GM18951 (cell line): ENCODE data around the gene OR2T27.
"Not testable (repeated sequence)": the region's sequence is repeated elsewhere in the genome, so short reads cannot be mapped to it uniquely, and the experiment has no call there.

Experiments
- POLR2A ChIP-seq: IDR thresholded peaks from 4 replicates; pipeline ENCODE4 v1.6.1; 2011; ENCODE audit warnings: mild to moderate bottlenecking; ENCODE audit not compliant: insufficient read length, insufficient read depth; ENCODE audit errors: extremely low read depth
- in situ Hi-C: fragments of 300-500 bp; cut with MboI; formaldehyde crosslinking; loops from one replicate; pipeline ENCODE4 v1.12.0; 2022; ENCODE audit warnings: low sequenced_read_pairs, mixed read lengths, inconsistent platforms; ENCODE audit not compliant: unreplicated experiment

OR2T27 gene

GRCh38 chr1:248670003-248670402 lies 14.7 kb upstream of the OR2T27 start:
- no peak for TF ChIP-seq POLR2A
- in situ Hi-C loops, result no loop called here

DNA sequence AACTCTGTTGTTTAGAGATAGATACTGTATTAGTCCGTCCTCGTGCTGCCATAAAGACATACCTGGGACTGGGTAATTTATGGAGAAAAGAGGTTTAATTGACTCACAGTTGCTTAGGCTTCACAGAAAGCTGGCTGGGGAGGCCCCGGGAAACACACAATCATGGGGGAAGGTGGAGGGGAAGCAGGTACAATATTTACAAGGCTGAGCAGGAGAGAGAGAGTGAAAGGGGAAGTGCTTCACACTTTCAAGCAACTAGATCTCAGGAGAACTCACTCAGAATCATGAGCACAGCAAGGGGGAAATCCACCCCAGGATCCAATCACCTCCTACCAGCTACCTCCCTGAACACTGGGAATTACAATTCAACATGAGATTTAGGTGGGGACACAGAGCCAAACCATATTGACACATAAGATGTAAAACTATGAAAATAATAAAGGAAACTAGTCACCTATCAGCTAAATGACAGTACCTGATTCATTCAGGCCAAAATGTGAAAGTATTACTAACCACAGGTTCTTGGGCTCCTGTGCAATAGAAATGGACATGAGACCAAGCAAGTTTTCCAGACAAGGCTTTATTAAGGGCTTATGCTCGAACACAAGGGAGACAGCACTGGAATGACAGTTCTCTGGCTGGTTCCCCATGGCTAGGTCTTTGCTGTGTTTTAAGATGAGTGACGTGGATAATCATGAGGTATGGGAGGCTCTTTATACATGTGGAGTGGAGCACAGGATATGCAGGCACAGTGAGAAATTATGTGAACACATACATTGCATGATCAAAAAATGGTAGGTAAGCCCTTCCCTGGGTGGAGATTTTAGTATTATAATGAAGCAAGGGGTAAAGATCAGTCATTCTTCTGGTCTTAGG lies 8.4 kb upstream of the OR2T27 start:
- in situ Hi-C loops, result not testable (repeated sequence)

GRCh38 chr1:248656797-248657196 lies 1.5 kb upstream of the OR2T27 start:
- in situ Hi-C loops, result not testable (repeated sequence)

- in situ Hi-C loops, result loop anchor here (5.0 kb wide), 1 partner anchor 207 kb away; no protein-coding TSS in a partner anchor
Measured at GRCh38 chr1:248648770-248649536, 6.4 kb downstream of the OR2T27 start.

DNA sequence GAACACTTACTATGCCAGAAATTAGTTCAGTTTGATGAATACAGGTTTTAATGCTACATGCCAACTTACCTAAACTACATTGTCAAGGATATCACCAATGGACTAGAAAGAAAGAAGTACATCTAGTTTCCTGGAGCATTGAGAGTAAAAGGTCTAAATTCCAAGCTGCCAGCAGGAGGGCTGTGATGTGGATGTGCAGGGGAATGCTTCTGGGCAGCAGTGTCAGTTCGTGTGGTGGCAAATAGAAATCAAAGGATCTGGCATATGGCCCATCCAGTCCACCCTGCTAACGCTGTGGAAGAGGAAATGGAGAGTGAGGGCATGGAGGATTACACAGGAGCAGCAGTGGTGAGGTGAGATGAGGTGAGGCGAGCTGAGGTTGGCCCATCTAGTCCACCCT lies 10.2 kb downstream of the OR2T27 start, which contains the start of gene OR2T35:
Gene OR2T35, minus strand, starts transcription at position 101 of the 400 bp plus-strand sequence. CDS start 6,020 bp downstream, outside the sequence.
- in situ Hi-C loops, result loop anchor here (5.0 kb wide), 1 partner anchor 203 kb away; no protein-coding TSS in a partner anchor

GRCh38 chr1:248642971-248643651 lies 12.2 kb downstream of the OR2T27 start:
- in situ Hi-C loops, result not testable (repeated sequence)

DNA sequence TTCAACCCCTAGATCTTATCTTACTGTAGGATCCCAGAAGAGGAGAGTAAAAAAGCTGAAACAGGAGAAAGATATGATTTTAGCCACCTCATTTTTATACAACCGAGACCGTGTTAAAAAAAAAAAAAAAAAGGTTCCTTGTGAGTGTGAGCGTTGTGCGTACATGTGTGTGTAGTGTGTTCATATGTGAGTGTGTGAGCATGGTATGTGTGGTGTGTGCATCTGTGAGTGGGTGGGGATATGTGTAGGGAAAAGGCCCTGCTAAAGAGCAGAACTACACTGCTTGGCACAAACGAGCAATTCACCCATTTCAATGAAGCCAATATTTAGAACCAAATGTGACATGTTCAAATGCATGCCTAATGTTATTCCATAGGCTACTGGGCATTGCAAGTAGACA lies 13.7 kb downstream of the OR2T27 start:
- in situ Hi-C loops, result not testable (repeated sequence)

GRCh38 chr1:248640906-248641305 lies 14.4 kb downstream of the OR2T27 start:
- in situ Hi-C loops, result not testable (repeated sequence)

GRCh38 chr1:248639652-248640051 lies 15.7 kb downstream of the OR2T27 start:
- in situ Hi-C loops, result not testable (repeated sequence)

- in situ Hi-C loops, result not testable (repeated sequence)
Measured at GRCh38 chr1:248636612-248637011, 18.7 kb downstream of the OR2T27 start.

DNA sequence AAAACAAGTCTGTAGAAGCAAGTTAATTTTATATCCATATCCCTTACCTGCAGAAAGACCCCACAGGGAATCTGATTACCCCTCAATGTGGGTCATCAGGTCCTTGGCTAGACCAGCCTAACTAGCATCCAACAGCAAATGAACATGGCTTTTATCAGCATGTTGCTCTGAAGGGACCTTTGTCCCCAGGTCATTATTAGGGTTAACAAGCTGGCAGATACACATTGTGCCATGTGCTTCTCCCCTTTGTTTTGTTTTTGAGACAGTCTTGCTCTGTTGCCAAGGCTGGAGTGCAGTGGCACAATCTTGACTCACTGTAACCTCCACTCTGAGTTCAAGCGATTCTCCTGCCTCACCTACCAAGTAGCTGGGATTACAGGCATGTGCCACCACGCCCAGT lies 20.3 kb downstream of the OR2T27 start, which contains the start of gene OR2T11:
Gene OR2T11, minus strand, starts transcription at position 101 of the 400 bp plus-strand sequence. CDS start 7,963 bp downstream, outside the sequence.
- in situ Hi-C loops, result not testable (repeated sequence)

GRCh38 chr1:248631354-248632008 lies 23.8 kb downstream of the OR2T27 start:
- in situ Hi-C loops, result no loop called here
- no peak for TF ChIP-seq POLR2A

- in situ Hi-C loops, result no loop called here
- TF ChIP-seq POLR2A, result no peak
Measured at GRCh38 chr1:248630551-248630950, 24.8 kb downstream of the OR2T27 start.
